Left renal pelvis (tissue), 4 donors: ENCODE measurements around the gene THSD7B. TPM values are rescaled to one million over a fixed set of nuclear protein-coding genes. Genes with fewer than 3 reads are reported as not detected.

Experiments used
- DNase-seq, 4 donors: peaks; one replicate each; pipeline ENCODE4 v3.0.0-alpha.2; 2013; ENCODE audit warnings: low read depth in 4 of 4, low spot score in 3 of 4
- polyA plus RNA-seq, 4 donors: library from polyadenylated mRNA; unstranded; fragments of 120-200 nt; gene quantifications; one replicate each; pipeline ENCODE4 v1.2.1, GENCODE V29; 2013; ENCODE audit not compliant: insufficient read length in 4 of 4

The THSD7B gene
- polyA plus RNA-seq, 4 donors = 1.2 to 5.0 (median 4.0) TPM

- no peak for DNase-seq
These were observed 33.4 kb downstream of the THSD7B start for GRCh38 chr2:136798766-136799165.

- DNase-seq = no peak
These were observed 36.3 kb downstream of the THSD7B start for GRCh38 chr2:136801661-136802060.

DNA sequence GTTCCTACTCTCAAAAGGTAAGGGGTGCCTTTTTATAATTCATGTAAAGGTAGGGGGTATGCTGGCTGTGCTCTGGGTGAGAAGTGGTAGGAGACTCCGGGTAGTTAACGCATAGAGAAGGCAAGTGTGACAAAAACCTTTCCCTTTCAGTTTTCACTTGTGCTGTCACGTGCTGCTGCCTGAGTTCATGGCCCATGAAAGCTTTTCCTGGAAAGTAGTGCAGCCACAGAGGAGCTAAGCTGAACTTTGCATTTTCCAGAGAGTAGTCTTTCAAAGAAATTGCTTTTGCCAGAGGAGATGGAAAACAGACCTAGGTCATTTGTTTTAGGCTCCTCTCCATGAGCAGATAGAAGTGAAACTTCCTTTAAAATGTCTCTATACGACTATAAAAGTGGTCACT is 44.7 kb downstream of the THSD7B start:
- DNase-seq = peak in 3 of 4 donors; percentile 22 to 30 (median 26)

DNA sequence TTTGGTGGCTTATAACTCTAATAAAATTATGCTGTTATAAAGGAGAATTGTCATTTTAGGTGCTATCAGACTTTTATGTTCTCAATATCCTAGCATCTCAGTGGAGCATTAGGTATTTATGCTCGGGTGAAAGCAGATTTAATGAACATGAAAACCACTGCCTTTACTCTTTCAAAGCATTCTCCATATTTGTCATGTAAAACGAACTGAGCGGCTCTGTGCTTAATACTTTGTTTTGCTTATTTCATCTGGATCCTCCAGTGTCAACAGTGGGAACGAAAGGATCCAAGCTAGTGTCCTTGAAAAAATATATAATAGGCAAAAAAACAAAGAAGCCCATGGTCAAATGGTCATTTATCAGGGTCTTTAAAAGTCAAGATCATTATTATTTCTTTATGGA is 53.5 kb downstream of the THSD7B start:
- no peak for DNase-seq

- no peak for DNase-seq
These were observed 57.9 kb downstream of the THSD7B start for GRCh38 chr2:136823291-136823690.

GRCh38 chr2:136828162-136828561 is 62.8 kb downstream of the THSD7B start:
- DNase-seq = no peak

DNA sequence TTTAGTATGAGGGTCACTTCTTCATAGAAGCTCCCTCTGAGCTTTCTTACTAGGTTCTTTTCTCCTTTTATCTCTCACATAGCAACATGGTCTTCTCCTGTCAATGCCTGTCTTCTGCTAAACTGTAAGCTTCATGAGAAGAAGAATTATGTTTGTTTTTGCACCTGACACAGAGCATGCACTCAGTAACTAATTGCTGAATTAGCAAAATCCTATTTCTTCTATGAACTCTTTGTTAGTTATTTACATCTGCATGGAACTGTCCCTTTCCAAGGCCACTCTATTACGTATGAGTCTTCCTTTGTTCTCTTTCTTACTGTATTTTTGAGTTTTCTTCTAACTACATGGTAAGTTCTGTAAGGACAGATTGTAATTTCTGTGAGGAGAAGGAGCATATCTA is 63.4 kb downstream of the THSD7B start:
- DNase-seq = no peak

DNA sequence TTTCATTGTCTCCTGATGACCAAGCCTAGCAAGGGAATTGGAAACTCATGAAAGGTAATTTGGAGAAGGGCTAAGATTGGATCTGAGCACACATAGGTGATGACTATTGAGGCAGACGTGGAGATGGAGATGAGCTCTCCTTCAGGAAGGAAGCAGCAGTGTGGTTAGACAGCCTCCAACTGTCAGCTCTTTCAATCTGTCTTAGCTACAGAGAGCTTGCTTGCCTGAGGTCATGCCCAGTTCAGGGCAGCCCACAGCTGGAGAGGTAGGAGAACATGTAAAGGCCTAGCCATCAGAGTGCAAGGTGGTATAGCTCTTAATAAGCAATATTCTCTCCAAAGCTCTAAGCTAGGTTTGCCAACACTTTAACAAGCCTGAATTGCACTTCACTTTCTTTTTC is 79.2 kb downstream of the THSD7B start:
- no peak for DNase-seq

GRCh38 chr2:136858656-136859055 is 93.3 kb downstream of the THSD7B start:
- no peak for DNase-seq

- DNase-seq = no peak
These were observed 95.2 kb downstream of the THSD7B start for GRCh38 chr2:136860443-136860958.

DNA sequence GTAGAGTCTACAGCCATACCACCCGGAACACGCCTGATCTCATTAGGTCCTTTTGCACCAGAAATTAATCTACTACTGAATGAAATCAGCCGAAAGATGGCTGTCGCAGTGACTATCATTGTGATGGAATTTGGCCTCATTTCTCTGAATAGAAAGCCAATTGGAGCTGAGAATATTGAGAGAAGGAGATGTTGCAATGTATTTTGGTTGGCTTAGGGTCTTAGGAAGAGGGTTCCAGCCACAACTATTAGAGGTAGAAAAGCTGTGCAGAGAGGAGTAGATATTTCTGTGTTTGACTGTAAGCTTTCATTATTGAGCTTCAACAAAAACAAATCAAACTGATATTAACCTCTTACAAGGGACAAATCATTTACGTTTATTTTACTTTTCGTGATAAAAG is 98.1 kb downstream of the THSD7B start:
- no peak for DNase-seq

DNA sequence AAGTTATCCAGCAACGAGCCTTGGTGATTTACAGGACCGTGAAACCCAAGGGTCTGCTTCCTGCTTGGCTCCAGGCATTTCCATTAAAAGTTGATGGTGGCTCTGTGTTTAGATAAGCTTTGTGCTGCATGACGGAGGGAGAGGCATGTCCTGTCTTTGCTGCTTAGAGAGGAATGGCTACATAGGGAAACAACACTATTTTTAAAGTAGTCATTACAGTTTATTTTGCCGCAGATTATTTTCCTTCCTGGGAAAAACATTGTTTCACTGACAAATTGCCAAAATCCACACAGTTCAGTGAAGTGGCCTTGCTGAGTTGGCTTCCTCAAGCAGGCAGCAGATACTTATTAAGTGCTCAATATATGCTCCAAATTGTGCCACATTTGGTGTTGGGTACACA is 98.5 kb downstream of the THSD7B start:
- no peak for DNase-seq

- no peak for DNase-seq
These were observed 106.1 kb downstream of the THSD7B start for GRCh38 chr2:136871424-136871823.

DNA sequence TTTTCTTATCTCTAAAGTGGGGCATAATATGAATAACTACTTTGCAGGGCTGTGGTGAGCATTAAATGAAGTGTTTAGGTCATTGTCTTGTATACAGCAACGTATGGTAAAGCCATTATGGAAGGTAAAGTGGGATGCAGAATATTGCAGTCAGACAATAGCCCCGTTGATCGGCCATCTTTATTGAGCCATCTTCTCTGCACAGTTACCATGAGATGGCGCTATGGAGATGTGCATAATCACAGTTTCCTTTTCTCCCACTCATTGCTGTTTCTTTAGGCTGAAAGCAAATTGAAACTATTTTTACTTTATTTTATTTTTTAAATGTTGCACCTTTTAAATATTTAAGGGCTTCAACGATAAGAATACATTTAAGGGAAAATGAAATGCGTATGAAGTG is 108.9 kb downstream of the THSD7B start:
- DNase-seq = no peak

GRCh38 chr2:136891100-136891499 is 125.8 kb downstream of the THSD7B start:
- no peak for DNase-seq

GRCh38 chr2:136894007-136894634 is 128.8 kb downstream of the THSD7B start:
- DNase-seq = no peak

GRCh38 chr2:136901732-136902131 is 136.4 kb downstream of the THSD7B start:
- DNase-seq = no peak

GRCh38 chr2:136905779-136906178 is 140.4 kb downstream of the THSD7B start:
- no peak for DNase-seq

DNA sequence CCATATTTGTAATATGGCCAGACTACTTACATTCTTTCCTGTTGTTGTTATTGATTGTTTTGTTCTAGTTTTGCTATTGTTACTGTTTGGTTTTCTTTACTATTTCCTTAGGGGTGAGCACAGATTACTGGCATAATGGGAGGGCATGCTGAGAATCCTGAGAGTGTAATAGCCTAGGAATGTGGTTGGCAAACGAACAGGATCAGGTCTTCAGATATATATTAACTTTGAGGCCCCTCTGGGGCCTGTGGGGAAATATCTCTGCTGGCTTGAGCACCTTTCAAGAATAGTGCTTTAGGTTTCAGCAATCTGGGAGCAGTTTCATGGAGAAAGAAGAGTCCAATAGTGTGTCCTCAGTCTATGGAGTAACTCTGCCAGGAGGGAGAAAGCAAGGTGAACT is 144.4 kb downstream of the THSD7B start:
- DNase-seq = no peak

GRCh38 chr2:136916131-136916530 is 150.8 kb downstream of the THSD7B start:
- DNase-seq = no peak

- DNase-seq = no peak
These were observed 152.1 kb downstream of the THSD7B start for GRCh38 chr2:136917411-136917881.

DNA sequence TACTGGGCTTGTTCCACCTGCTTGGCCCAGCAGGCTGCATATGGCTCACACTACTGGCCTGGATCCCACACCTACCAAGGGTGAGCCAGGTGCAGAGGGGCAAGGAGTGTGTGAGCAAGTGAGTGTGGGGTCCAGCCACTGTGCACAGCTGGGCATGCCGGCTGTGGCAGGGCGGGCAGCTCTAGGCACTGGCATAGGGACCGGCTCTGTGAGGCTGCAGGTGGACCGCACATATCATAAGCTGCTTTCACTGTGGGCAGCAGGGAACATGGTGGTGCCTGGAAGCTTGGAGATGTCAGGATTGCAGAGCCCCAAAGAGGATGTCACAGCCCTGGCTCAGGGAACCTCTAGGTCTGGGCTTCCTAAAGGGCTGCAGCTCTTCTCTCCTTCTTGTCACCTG is 154.3 kb downstream of the THSD7B start:
- DNase-seq = no peak
